ENCODE measurements around the gene MPC1L.
"Not testable (repeated sequence)": the region's sequence is repeated elsewhere in the genome, so short reads cannot be mapped to it uniquely, and the experiment has no call there.

MPC1L gene
- long read RNA-seq, donor 1, result 0 reads
- long read RNA-seq, donor 2, result 0 reads
- long read RNA-seq, donor 3, result 0 reads
- long read RNA-seq, donor 4, result 0 reads
- long read RNA-seq, donor 5, result 0 reads
- long read RNA-seq, donor 6, result 0 reads
- long read RNA-seq, donor 7, result 0 reads
- long read RNA-seq, donor 8, result 0 reads

DNA sequence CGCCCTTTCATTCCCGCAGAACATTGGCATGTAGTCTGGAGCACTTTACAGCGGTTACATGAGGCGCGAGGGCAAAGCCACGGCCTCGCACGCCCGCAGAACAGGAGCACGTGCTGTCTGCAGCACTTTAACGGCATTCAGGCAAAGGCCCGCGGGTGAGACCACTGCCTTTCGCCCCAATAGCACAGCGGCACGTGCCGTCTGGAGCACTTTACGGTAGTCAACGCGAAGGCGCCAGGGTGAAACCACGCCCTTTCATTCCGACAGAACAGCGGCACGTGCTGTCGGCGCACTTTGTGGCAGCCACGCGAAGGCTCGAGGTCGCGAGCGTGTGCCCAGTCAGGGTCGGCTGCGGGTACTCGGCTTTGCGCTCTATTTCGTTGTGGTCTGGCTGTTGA, at the start of gene MPC1L:
Gene MPC1L, plus strand, starts transcription at position 290 of the 398 bp plus-strand sequence. CDS start 138 bp downstream, outside the sequence.
- DNase-seq, result no peak

- DNase-seq, result no peak
Measured at GRCh38 chrX:40573763-40574162, 49.5 kb upstream of the MPC1L start.

DNA sequence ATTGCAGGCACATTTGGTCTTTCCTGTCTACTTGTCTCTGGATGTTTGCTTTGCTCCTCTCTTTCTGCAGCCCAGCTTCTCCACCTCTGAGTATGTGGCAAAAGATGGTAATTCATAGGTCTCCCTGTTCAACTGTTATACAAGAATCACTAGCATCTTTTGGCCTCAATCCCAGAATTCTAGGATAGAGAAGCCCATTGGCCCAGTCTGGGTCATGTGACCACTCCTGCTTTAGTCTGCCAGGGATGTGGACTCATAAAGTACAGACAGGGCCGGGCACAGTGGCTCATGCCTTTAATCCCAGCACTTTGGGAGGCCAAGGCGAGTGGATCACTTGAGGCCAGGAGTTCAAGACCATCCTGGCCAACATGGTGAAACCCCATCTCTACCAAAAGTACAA, 47.8 kb upstream of the MPC1L start:
- DNase-seq, result not testable (repeated sequence)

- DNase-seq, result no peak
Measured at GRCh38 chrX:40576291-40576690, 46.9 kb upstream of the MPC1L start.

GRCh38 chrX:40578039-40578695, 45.1 kb upstream of the MPC1L start:
- no peak for DNase-seq

- no peak for DNase-seq
Measured at GRCh38 chrX:40579141-40579540, 44.1 kb upstream of the MPC1L start.

- peak; percentile 16 for DNase-seq
Measured at GRCh38 chrX:40579900-40580536, 43.2 kb upstream of the MPC1L start.

DNA sequence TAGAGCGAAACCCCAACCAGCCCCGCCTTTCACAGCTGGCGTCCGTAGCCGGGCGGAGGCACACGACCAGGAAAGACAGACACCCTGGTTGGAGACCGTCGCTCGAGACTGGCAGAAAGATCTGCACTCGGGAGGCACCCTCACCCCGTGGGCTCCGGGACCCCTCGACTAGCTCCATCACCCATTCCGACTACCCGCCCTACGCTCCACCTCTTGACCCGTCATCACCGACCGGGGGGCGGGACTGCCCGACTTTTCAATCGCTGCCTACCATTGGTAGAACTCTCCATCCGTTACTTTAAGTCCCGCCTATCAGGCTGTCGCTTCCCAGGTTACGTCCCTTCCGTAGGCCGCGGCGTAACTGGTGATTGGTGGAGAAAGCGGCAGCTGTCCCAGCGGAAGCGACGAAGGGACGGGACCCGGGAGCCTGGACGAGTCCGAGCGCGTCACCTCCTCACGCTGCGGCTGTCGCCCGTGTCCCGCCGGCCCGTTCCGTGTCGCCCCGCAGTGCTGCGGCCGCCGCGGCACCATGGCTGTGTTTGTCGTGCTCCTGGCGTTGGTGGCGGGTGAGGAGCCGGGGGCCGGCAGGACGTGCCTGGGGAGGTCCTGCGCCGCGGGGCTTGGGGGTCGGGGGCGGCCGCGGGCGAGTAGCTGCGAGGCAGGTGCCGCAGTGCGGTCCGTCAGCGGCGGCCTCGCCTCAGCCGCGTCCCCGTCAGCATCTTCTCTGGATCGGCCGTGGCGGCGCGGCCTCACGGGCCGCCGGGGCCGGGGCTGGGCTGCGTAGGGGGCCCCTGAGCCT, 42.5 kb upstream of the MPC1L start, which contains the start of gene ATP6AP2:
Gene ATP6AP2, plus strand, starts transcription at position 434 of the 799 bp plus-strand sequence. Its CDS starts 96 bp downstream, at position 530.
- DNase-seq, result peak; percentile 88

- no peak for DNase-seq
Measured at GRCh38 chrX:40581336-40581920, 41.8 kb upstream of the MPC1L start.

DNA sequence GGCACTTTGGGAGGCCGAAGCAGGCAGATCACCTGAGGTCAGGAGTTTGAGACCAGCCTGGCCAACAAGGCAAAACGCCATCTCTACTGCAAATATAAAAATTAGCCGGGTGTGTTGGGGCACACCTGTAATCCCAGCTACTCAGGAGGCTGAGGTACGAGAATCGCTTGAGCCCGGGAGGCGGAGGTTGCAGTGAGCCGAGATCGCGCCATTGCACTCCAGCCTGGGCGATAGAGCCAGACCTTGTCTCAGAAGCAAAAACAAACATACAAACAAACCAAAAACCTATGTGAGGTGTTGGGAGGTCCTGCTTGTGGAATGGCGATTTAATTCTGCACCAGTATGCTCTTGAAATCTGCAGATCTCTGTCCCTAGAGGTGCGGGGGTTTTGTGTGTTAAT, 41.0 kb upstream of the MPC1L start:
- not testable (repeated sequence) for DNase-seq

GRCh38 chrX:40582811-40583210, 40.4 kb upstream of the MPC1L start:
- no peak for DNase-seq

- DNase-seq, result not testable (repeated sequence)
Measured at GRCh38 chrX:40587623-40588022, 35.6 kb upstream of the MPC1L start.

- DNase-seq, result not testable (repeated sequence)
Measured at GRCh38 chrX:40589616-40590321, 33.5 kb upstream of the MPC1L start.

- DNase-seq, result no peak
Measured at GRCh38 chrX:40603446-40603845, 19.8 kb upstream of the MPC1L start.

DNA sequence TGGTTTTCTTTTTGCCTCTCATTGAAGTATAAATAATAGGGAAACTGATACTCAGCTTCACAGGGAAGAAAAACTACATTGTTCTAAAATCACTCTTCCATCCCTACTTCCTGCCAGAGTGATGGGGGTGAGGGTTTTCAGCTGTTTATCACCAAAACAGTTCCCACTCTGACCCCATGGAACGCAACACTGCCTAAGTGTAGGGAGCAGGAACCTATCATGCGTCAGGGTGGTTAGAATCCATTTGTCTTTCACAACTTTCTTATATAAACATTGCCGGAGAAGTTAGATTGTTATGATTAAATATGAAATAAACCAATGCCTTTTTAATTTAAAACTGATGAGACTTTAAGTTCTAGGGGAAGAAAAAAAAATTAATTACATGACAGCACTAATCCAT, 15.8 kb upstream of the MPC1L start:
- no peak for DNase-seq

- no peak for DNase-seq
Measured at GRCh38 chrX:40612511-40612910, 10.7 kb upstream of the MPC1L start.

DNA sequence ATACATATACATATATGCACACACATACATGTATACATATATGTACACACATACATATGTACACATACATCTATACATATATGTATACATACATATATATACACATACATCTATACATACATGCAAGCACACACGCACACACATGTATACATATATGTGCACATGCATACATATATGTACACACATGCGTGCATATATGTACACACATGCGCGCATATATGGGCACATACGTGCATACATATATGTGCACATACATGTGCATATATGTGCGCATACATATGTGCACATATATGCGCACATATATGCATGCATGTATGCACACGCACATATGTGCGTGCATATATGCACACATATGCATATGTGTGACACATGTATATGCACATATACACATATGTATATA, 7.3 kb upstream of the MPC1L start:
- DNase-seq, result no peak

GRCh38 chrX:40617566-40617965, 5.7 kb upstream of the MPC1L start:
- no peak for DNase-seq

DNA sequence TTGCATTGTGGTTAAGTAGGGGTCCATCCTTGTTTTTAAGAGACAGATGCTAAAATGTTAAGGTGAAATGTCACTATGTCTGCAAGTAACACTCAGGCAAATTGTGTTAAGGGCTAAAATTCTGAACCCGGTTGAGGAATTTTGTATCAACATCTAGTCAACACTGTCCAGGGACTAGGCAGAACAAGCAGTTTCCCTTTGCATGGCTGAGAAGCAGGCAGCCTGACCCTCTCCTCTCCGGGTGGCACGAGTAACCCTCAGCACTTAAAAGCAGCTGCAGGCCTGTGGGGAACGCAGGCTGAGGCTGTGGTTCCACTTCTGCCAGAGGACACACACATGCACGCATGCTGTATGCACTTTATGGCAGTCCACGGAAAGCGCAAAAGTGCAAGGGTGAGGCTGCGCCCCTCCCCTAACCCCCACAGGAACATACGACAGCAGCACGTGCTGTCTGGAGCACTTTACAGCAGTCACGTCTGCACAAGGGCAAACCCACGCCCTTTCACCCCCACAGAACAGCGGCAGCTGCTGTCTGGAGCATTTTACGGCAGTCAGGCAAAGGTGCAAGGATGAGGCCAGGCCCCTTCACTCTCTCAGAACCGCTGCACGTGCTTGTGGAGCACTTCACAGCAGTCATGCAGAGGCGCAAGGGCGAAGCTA, 619 bp upstream of the MPC1L start:
- DNase-seq, result no peak

DNA sequence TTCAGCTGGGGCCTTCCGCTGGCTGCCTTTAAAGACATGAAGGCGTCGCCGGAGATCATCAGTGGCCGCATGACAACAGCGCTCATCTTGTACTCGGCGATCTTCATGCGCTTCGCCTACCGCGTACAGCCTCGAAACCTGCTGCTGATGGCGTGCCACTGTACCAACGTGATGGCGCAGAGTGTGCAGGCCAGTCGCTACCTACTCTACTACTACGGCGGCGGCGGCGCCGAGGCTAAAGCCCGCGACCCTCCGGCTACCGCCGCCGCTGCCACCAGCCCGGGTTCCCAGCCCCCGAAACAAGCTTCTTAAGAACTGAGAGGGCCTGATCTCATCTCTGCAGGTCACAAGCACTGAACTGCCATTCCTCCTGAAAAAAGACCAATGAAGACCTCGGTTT, 437 bp downstream of the MPC1L start:
- DNase-seq, result no peak

DNA sequence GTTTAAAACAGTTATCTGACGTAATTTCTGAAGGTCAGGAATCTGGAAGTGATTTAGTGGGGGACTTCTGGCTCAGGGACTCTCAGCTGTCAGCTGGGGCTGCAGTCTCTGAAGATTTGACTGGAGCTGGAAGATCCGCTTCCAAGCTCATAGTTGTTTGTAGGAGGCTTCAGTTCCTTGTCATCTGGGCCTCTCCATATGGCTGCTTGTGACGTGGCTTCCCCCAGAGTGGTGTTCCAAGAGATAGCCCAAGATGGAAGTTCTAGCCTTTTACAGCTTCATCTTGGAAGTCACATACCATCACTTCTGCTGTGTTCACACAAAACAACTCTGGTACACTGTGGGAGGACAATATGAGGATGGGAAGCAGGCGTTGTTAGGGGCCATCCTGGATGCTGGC, 2.1 kb downstream of the MPC1L start:
- DNase-seq, result no peak
